Measurements from ENCODE around the gene SCUBE1. TPM values are rescaled to one million over a fixed set of nuclear protein-coding genes. Genes with fewer than 3 reads are reported as not detected.

The SCUBE1 gene
- total and polyA plus RNA-seq, 2 donors (not counting 3 experiments of a cell fraction or from before 2014, with no cell fraction given): 0.07 TPM; not detected in 1

DNA sequence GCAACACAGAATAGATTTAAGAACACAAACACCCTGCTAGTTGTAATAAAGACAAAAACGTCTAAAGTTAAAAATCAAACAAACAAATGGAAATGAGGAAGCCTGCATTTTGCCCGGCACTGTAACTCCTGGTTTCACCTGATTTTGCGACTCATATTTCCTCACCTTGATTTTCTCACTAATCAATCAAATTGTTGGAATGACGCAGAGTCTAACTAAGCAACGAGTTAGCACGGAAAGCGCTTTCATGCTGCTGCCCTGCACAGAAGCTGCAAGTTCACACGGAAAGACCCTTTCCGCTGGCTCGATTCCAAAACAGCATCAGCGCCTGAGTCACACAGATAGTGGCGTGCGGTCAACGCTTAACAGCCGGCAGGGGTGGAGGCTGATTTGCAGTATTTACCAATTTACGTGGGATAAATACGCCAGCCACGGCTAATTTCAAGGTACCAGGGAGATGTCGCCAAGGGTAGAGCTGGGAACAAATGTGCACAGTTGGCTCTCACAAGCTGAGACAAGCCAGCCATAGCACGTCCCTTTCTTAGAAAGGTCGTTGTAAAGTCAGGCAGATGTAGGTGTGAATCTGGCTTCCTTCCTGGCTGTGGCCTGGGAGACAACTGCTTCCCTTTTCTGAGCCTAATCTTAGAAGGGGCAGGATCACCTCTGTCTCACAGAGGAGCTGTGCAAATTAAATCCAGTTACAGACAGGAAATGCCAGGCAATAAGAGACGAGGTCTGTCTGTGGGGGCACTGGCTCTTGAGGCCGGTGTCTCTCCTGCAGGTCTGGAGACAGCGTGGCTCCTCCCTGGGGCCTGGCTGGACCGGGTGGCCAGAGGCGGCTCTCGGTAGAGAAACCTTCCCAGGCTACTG is 79.3 kb downstream of the SCUBE1 start:
- dilution Hi-C loops (cut with MboI; ENCODE audit: extremely low pct_ligation_motif_present, low sequenced_read_pairs): no loop called here
- Histone ChIP-seq H3K4me2 (ENCODE audit: insufficient read depth, low read length) (peak overlapping the region; percentile 83), H2AFZ (ENCODE audit: low read depth, low read length) (peak overlapping the region; percentile 75), H3K79me2 (ENCODE audit: control insufficient read depth, insufficient read depth, low read length) (no peaks in the 10 kb centered on the region), H3K36me3 (ENCODE audit: control insufficient read depth in 2 of 2, extremely low read depth in 1 of 2, insufficient read depth in 2 of 2, low read length in 2 of 2) (no peaks in the 10 kb centered on the region), H4K20me1 (replicated peaks; ENCODE audit: control insufficient read depth, extremely low read depth, insufficient read depth, low read length) (no peaks in the 10 kb centered on the region), H3K9me1 (replicated peaks; ENCODE audit: control insufficient read depth, extremely low read depth, insufficient read depth, low read length) (no peaks in the 10 kb centered on the region), H3K4me3 (replicated peaks in 1 of 3; ENCODE audit: insufficient read depth in 1 of 3, low read depth in 1 of 3, low read length in 3 of 3) (peak overlapping the region in 1 of 3 experiments; percentile 30), H3K9me3 (replicated peaks; ENCODE audit: control insufficient read depth, insufficient read depth, low read length) (no peaks in the 10 kb centered on the region), H3K27ac (ENCODE audit: insufficient read depth, low read depth, low read length) (peak overlapping the region; percentile 93), H3K9ac (replicated peaks; ENCODE audit: extremely low read depth, insufficient read depth, low read length) (peak overlapping the region; percentile 70), H3K4me1 (ENCODE audit: control insufficient read depth, extremely low read depth, insufficient read depth, low read length) (peaks cover 23% of the 10 kb centered on the region), H3K27me3 (ENCODE audit: control insufficient read depth in 2 of 2, insufficient read depth in 2 of 2, low read length in 2 of 2) (no peaks in the 10 kb centered on the region)
- intact Hi-C loops (cut with micrococcal nuclease): loop anchor here (1.0 to 2.0 kb wide), 3 partner anchors 10 to 77 kb away; partner anchors contain the start of gene TTLL12
- no TSS peak for BruUV-seq (replicated peaks)
- ChIA-PET POLR2A (no interaction called here), CTCF (interaction anchor here (1.0 to 2.6 kb wide), 4 partner anchors 10 to 83 kb away, joined by 4 to 17 read pairs (median 10); no protein-coding TSS in a partner anchor)
- TF ChIP-seq JUN (IDR thresholded peaks at IDR 0.05; ENCODE audit: borderline replicate concordance, insufficient read depth, insufficient read length, low read depth): peak; percentile 55
- no peak for TF ChIP-seq MYC (IDR thresholded peaks at IDR 0.05; ENCODE audit: low read depth, low read length)
- TF ChIP-seq, protein P1, sequence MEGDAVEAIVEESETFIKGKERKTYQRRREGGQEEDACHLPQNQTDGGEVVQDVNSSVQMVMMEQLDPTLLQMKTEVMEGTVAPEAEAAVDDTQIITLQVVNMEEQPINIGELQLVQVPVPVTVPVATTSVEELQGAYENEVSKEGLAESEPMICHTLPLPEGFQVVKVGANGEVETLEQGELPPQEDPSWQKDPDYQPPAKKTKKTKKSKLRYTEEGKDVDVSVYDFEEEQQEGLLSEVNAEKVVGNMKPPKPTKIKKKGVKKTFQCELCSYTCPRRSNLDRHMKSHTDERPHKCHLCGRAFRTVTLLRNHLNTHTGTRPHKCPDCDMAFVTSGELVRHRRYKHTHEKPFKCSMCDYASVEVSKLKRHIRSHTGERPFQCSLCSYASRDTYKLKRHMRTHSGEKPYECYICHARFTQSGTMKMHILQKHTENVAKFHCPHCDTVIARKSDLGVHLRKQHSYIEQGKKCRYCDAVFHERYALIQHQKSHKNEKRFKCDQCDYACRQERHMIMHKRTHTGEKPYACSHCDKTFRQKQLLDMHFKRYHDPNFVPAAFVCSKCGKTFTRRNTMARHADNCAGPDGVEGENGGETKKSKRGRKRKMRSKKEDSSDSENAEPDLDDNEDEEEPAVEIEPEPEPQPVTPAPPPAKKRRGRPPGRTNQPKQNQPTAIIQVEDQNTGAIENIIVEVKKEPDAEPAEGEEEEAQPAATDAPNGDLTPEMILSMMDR (IDR thresholded peaks at IDR 0.05; ENCODE audit: extremely low read depth in 1 of 2, insufficient read depth in 1 of 2, low read depth in 1 of 2, low read length in 2 of 2): no peak
- peak; percentile 87 for TF ChIP-seq FOS (IDR thresholded peaks at IDR 0.05; ENCODE audit: borderline replicate concordance, insufficient read depth, low read length)
- no peak for TF ChIP-seq EZH2 (IDR thresholded peaks at IDR 0.05; ENCODE audit: borderline replicate concordance, low read depth, low read length, severe bottlenecking)
- TF ChIP-seq POLR2A (IDR thresholded peaks at IDR 0.05; ENCODE audit: low read depth, low read length): no peak
- TF ChIP-seq, protein P2, sequence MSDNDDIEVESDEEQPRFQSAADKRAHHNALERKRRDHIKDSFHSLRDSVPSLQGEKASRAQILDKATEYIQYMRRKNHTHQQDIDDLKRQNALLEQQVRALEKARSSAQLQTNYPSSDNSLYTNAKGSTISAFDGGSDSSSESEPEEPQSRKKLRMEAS (IDR thresholded peaks at IDR 0.05; ENCODE audit: insufficient read depth, insufficient read length): no peak
- peak; percentile 33 for TF ChIP-seq POLR2AphosphoS5 (IDR thresholded peaks at IDR 0.05; ENCODE audit: insufficient read depth, low read depth, low read length)
- TF ChIP-seq GATA2 (IDR thresholded peaks at IDR 0.05; ENCODE audit: insufficient read depth, insufficient read length, low read depth, low read length): peak; percentile 66
- peak; percentile 97 for DNase-seq (ENCODE audit: low read depth, low spot score)
- peak; percentile 99 for FAIRE-seq

All from endothelial cell of umbilical vein (primary cell).